Right ventricle myocardium inferior (tissue), 1 donor: Measurements from ENCODE around the gene STBD1. TPM values are rescaled to one million over a fixed set of nuclear protein-coding genes. Genes with fewer than 3 reads are reported as not detected.

Experiments used
- total RNA-seq: library from RNA; stranded (reverse); fragmentation: NEBNext Ultra II Directional; extraction: Animal tissue kit (Norgen Biotek cat#: 25700); gene quantifications from one replicate; pipeline ENCODE4 v1.2.1, GENCODE V29; 2021
- donor health status: DM: no; HTN: yes; CAD: no; lungs with severe emphysema.

STBD1 gene
- total RNA-seq, 1 donor from 2014 or later: 29.4 TPM

Other genes starting within 250 kb of the STBD1 start
- gene ART3, start 232.0 kb upstream of the STBD1 start, total RNA-seq: 136 TPM
- 21.6 TPM for gene NUP54, start 158.3 kb upstream of the STBD1 start, total RNA-seq
- gene SCARB2, start 92.9 kb upstream of the STBD1 start, total RNA-seq: 102 TPM
- gene FAM47E, start 55.0 kb upstream of the STBD1 start, total RNA-seq: 2.4 TPM
- 0.16 TPM for gene CCDC158, start 114.4 kb downstream of the STBD1 start, total RNA-seq
- gene SHROOM3, start 128.5 kb downstream of the STBD1 start, total RNA-seq: 15.2 TPM